HT-29 (cell line): ENCODE measurements around the gene ZNF44. TPM values are rescaled to one million over a fixed set of nuclear protein-coding genes. Genes with fewer than 3 reads are reported as not detected.

ENCODE experiments used
- DNase-seq: peaks from one replicate; pipeline ENCODE4 v3.0.0-alpha.2; 2015; ENCODE audit warnings: low spot score
- total RNA-seq: library from RNA; depleted of rRNA; stranded (reverse); fragments of >200 nt; shearing (Covaris generic); gene quantifications from 2 replicates; pipeline ENCODE4 v1.2.3, GENCODE V29; 2014; rRNA removed

The ZNF44 gene
- total RNA-seq, 1 experiment from 2014 or later, result 3.0 TPM

DNA sequence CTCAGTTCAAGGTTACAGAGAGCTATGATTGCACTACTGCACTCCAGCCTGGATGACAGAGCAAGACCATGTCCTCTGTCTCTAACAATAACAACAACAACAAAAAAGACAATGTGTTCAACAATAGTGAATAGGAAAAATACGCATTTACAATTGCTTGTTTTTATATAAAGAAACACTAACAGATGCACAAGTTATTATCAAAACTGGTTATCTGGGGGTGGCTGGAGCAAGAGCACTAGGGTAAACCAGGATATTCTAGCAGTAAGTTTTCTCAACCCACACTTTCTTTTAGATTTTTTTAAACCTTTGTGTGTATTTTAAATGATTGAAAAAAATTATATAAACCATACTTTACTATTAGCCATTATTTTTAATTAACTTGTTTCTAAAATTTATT is 33.1 kb downstream of the ZNF44 start:
- DNase-seq, result no peak

DNA sequence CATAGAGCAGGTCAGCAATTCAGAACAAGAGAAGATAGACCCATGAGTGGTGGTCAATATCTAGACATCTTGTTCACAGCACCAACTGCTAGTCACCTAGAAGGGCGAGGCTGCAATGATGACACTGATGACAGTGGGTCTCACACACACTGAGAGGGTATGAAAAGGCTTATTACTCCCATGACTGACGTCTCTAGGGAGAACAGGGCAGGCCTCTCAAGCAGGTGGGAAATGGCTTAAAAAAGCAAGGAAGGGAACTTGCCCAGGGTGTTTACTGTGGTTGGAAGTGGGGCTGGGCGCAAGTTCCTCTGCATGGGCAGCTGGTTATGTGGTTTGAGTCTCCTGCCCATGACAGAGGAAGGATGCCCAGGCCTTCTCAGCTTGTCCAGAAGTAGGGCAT is 33.8 kb downstream of the ZNF44 start:
- DNase-seq, result no peak

DNA sequence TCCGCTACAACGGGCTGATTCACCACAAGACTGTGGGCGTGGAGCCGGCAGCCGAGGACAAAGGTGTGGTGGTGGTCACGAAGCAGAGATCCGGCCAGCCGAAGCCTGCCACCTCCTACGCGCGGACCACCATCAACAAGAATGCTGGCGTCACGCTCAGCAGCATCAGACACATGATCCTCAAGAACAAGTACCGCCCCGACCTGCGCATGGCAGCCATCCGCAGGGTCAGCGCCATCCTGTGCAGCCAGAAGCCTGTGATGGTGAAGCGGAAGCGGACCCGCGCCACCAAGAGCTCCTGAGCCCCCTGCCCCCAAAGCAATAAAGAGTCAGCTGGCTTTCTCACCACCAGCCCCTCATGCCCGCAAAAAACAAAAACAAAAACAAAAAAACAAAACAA is 34.4 kb downstream of the ZNF44 start:
- DNase-seq, result no peak

DNA sequence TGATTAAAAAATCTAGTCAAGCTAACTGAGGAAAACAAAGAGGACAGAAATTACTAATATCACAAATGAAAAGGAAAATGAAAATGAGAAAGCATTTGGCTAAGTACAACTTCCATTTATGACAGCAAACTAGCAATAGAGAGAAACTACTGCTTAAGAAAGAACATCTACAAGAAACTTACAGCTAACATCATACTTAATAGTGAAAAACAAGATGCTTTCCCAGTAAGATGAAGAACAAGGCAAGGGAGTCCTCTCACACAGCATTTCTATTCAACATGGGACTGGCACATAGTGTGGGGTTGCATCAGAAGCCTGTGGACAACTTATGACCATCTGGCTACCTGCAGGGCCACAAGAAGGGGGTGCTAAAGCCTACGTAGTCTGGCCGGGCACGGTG is 39.3 kb downstream of the ZNF44 start:
- DNase-seq, result no peak

DNA sequence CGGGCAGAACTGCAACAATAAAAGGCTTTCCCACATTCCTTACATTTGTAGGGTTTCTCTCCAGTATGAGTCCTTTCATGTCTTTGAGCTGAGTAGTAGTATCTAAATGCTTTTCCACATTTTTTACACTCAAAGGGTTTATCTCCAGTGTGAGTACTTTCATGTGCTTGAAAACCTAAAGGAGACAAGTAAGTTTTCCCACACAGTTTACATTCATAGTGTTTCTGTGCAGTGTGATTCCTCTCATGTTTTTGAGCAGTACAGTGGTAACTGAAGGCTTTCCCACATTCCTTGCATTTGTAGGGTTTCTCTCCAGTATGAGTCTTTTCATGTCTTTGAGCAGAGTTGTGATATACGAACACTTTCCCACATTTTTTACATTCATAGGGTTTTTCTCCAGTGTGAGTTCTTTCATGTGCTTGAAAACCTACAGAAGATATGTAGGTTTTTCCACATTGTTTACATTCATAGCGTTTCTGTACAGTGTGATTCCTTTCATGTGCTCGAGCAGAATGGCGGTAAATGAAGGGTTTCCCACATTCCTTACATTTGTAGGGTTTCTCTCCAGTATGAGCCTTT is 47.0 kb downstream of the ZNF44 start:
- no peak for DNase-seq

DNA sequence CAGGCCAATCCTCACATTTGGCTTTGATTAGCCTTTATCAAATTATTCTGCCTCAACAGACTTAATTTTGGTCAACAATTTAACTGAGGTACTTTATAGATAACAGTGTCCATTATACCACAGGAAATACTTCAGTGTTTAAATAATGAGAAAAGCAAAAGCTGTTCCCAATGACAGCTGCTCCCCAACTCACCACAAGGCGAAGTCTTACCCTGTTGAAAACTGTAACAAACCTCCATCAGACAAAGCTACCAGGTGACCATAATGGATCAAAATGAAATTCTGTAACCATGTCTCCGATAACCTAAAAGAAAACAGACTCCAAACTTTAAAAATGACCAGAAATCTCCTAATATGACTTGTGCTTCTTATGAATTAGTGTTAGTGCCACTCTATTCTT is 50.3 kb downstream of the ZNF44 start:
- no peak for DNase-seq

DNA sequence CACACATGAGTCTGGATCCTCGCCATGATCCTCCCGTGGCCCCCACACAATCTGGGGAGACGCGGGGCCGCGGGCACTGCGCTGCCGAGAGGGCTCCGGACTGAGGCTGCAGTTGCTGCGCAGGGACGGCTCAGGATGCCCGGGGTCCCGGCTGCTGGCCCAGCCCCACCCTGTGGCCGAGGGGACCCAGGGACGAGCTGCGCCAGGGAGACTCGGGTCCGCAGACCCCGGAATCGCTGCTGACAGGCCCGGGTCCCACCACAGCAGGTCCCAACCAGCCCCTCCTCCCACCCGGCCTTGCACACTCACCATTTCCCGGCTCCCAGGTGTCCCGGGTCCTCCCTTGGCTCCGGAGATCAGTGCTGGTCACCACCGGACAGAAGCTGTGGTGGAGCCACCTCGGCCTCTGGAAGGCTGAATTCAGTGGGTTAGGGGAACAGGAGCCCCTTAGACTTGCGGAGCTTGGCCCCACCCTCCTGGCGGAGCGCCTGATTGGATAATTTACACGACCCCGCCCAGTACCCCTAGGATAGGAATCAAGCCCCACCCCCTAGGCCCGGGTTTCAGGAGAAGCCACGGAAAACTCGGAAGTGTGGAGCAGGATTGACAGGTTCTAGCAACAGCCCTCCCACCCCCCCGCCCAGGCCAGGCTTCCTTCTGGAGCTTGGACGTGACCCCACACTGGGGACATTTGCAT is 57.4 kb downstream of the ZNF44 start:
- no peak for DNase-seq

DNA sequence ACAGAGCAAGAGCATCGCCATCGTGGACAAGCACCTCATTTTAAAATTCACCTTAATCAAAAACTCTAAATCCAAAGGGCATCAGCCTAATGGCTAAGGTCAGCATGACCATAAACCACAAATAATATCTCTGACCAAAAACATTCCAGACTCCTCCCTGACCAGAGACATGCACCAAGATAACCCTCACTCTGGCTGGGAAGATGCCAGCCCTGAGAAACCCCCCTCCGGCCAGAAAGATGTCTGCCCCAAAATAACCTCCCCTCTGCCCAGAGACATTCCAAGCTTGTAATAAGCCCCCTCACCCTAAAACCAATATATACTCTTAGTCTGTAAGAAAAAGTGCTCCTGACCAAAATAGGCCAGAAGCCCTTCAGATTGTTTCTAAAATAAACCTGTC is 61.7 kb downstream of the ZNF44 start:
- DNase-seq, result no peak

DNA sequence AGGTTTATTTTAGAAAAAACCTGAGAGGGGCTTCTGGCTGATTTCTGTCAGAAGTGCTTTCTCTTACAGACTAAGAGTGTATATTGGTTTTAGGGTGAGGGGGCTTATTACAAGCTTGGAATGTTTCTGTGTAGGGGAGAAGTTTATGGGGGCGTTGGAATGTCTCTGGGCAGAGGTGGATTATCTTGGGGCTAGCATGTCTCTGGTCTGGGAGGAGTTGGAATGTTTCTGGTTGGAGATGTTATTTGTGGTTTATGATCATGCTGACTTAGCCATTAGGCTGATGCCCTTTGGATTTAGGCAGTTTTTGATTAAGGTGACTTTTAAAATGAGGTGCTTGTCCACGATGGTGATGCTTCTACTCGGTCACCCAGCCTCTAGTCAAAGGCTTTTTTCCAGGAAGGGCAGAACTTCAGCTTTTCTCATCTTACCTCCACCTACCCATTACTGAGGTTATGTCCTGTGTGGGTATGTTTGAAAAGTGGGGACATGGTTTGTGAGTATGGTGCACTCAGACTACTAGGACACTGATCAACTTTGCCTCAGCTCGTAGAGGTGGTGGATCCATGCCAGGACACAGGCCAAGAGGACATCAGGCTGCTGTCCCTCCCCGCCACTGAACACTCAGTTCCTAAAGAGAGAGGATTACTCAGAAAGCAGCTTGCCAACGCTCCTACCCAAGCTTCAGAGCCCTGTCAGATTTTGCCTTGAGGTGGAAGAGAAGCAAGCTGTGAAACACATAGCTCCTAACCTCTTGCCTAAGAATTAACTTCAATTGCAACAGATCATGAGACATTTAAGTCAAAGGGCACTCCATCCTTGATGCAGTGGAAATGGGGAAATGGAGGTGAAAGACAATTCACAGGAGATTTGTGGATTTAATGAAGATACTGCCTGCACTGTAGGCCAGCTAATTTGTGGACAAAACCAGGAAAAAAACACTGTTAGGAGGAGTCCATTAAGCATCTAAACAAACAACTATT is 63.6 kb downstream of the ZNF44 start:
- no peak for DNase-seq

DNA sequence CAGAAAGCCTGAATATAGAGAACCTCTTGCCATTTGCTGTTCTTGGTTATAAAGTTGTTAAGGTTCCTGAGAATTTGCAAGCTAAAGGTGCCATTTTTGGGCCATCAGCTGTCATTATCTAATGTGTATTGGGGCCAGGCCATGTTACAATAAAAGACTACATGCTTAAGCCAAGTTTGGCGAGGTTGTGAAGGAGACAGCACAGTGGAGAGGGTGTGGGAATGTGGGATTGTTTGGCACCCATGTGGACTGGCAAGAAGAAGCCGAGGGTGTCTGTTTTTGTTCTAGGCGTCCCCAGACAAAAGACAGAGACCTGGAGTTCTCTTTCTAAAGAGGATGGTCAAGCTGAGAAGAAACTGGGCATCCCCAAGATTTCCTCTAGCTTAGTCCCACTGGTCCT is 64.7 kb downstream of the ZNF44 start:
- no peak for DNase-seq

DNA sequence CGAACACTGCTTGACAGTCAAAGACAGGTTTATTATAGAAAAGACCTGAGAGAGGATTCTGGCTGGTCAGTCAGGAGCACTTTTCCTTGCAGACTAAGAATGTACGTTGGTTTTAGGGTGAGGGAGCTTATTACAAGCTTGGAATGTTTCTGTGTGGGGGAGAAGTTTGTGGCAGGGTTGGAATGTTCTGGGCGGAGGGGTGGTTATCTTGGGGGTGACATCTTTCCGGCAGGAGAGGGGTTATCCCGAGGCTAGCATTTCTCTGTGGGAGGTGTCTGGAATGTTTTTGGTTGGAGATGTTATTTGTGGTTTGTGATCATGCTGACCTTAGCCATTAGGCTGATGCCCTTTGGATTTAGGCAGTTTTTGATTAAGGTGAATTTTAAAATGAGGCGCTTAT is 70.0 kb downstream of the ZNF44 start:
- no peak for DNase-seq

DNA sequence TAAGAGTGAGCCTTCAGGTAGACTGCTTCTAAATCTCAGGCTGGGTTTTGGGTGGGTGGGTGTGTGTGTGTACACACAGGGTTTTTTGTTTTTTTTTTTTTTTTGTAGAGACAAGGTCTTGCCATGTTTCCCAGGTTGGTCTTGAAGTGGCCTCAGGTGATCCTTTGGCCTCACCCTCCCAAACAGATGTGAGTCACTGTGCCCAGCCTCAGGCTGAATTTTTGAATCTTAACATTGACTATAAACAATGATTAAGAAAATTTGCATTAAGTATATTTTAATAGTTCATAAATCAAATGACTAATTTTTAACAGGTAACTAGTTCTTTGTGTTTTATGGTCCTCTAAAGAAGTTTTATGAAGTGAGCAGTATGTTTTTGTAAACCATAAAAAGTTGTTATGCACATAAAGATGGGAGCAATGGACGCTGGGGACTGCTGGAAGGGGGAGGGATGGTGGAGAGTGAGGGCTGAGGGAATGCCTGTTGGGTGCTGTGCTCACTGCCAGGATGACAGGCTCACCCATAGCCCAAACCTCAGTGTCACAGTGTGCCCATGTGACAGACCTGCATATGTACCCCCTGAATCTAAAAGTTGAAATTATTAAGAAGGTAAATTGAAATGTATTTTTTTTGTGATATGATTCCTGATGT is 71.6 kb downstream of the ZNF44 start:
- DNase-seq, result no peak

Other genes starting within 250 kb of the ZNF44 start
- 0.16 TPM in 1 of 2 replicates, not detected in the other for gene ZNF878, start 241.9 kb downstream of the ZNF44 start, total RNA-seq
- 0.86 and 0.99 TPM in 2 replicates for gene ZNF844, start 230.2 kb downstream of the ZNF44 start, total RNA-seq
- gene ZNF20, start 154.5 kb downstream of the ZNF44 start, total RNA-seq, result 1.1 TPM in 2 replicates
- gene ZNF625, start 138.1 kb downstream of the ZNF44 start, total RNA-seq, result not detected in 2 replicates
- 0.39 and 0.61 TPM in 2 replicates for gene ZNF136, start 131.8 kb downstream of the ZNF44 start, total RNA-seq
- 0.25 and 0.70 TPM in 2 replicates for gene ZNF563, start 38.8 kb upstream of the ZNF44 start, total RNA-seq
- 0.03 and 0.05 TPM in 2 replicates for gene ZNF442, start 70.8 kb upstream of the ZNF44 start, total RNA-seq
- 2.4 and 5.4 TPM in 2 replicates for gene ZNF799, start 106.4 kb upstream of the ZNF44 start, total RNA-seq
- 1.8 and 3.0 TPM in 2 replicates for gene ZNF443, start 146.1 kb upstream of the ZNF44 start, total RNA-seq
- 0.15 and 0.83 TPM in 2 replicates for gene ZNF709, start 189.9 kb upstream of the ZNF44 start, total RNA-seq